Inferior parietal cortex (tissue), 1 donor: ENCODE measurements around the gene CORO7.
"Not testable (repeated sequence)": the region's sequence is repeated elsewhere in the genome, so short reads cannot be mapped to it uniquely, and the experiment has no call there.

Experiments used
- DNase-seq: peaks from one replicate; pipeline ENCODE4 v3.0.0-alpha.2; 2016; ENCODE audit errors: extremely low spot score

Gene CORO7

GRCh38 chr16:4338125-4338582 is 78.2 kb downstream of the CORO7 start:
- DNase-seq: no peak

GRCh38 chr16:4337540-4338088 is 78.8 kb downstream of the CORO7 start:
- no peak for DNase-seq

DNA sequence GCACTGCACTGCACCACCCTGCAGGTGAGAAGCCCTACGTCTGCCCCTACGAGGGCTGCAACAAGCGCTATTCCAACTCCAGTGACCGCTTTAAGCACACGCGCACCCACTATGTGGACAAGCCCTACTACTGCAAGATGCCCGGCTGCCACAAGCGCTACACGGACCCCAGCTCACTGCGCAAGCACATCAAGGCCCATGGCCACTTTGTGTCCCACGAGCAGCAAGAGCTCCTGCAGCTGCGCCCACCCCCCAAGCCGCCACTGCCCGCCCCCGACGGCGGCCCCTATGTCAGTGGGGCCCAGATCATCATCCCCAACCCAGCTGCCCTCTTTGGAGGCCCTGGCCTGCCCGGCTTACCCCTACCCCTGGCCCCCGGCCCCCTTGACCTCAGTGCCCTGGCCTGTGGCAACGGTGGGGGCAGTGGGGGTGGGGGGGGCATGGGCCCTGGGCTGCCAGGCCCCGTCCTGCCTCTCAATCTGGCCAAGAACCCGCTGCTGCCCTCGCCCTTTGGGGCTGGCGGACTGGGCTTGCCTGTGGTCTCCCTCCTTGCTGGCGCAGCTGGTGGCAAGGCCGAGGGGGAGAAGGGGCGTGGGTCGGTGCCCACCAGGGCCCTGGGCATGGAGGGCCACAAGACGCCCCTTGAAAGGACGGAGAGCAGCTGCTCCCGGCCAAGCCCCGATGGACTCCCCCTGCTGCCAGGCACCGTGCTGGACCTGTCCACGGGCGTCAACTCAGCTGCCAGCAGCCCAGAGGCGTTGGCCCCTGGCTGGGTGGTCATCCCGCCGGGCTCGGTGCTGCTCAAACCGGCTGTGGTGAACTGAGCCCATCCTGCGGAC is 79.5 kb downstream of the CORO7 start:
- no peak for DNase-seq

DNA sequence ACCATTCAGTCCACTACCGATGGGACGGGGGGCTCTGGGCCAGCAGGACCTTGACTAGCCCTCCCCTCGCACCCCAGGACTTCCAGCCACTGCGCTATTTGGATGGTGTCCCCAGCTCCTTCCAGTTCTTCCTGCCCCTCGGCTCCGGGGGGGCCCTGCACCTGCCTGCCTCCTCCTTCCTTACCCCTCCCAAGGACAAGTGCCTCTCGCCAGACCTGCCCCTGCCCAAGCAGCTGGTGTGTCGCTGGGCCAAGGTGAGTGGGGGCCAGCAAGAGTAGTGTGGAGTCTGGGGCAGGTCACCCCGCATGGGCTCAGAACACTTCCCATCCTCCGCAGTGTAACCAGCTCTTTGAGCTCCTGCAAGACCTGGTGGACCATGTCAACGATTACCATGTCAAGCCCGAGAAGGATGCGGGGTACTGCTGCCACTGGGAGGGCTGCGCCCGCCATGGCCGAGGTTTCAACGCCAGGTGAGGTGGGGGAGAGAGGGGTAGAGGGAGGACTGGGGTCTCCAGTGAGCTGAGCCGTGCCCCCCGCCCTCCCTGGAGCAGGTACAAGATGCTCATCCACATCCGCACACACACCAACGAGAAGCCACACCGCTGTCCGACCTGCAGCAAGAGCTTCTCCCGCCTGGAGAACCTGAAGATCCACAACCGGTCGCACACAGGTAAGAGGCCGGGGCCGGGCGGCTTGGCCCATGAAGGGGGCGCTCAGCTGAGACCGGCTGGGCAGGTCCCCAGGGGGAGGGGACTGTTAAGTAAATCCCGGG is 81.5 kb downstream of the CORO7 start:
- DNase-seq: no peak

GRCh38 chr16:4333714-4334113 is 82.7 kb downstream of the CORO7 start:
- DNase-seq: not testable (repeated sequence)

GRCh38 chr16:4333308-4333638 is 83.1 kb downstream of the CORO7 start:
- no peak for DNase-seq

DNA sequence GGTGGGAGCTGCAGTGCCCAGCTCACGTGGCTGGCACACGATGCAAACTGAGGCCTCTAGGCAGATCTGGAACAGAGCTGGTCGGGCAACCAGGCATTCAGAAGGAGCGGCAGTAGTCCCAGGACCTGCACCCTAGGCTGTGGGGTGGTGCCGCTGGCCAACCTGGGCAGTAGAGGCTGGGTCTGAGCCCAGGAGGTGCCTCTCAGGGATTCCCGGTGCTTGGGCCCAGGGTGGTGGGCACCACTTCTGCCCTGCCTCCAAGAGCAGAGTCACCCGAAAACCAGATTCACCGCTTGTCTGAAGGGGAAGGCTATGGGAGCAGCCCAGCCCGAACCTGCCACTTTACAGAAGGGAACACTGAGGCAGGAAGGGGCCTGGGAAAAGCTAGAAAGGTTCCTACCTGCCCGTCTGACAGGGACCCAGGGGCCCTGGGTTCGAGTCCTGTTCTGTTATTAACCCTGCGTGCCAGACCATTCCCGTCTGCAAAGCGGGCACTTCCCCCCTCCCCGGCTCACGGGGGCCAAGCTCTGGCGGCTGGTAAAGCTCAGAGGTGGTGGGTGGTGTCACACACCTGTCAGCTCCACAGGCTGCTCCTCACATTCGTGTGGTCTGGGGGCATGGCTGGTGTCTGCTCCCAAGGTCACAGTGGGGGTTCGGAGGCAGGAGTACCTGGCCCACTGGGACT is 83.6 kb downstream of the CORO7 start:
- DNase-seq: no peak

- no peak for DNase-seq
Measured at GRCh38 chr16:4332083-4332482, 84.3 kb downstream of the CORO7 start.

DNA sequence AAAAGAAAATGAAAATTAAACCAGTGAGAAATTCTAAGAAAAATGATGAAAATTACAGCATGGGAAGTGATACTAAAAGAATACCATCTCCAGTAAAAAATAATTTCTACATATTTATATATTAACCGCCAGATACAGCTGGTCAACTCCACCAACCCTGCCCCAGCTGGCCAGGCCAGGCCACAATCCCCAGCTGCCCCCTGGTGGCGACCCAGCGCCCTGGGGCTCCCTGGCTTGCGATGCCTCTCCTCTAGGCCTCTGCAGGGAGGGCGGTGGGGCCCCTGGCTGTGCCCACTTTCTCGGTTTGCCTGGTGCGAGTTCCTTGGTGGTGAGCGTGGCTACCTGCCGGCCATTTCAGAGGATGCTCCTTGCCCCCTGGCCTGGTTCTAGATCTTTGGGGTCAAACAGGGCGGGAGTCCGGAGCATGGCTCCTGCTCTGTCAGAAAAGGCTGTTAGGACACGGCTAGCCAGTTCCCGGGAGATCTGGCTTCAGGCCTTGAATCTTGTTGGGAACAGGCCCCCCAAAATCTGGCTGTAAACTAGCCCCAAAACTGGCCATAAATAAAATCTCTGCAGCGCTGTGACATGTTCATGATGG is 86.0 kb downstream of the CORO7 start:
- peak; percentile 66 for DNase-seq

DNA sequence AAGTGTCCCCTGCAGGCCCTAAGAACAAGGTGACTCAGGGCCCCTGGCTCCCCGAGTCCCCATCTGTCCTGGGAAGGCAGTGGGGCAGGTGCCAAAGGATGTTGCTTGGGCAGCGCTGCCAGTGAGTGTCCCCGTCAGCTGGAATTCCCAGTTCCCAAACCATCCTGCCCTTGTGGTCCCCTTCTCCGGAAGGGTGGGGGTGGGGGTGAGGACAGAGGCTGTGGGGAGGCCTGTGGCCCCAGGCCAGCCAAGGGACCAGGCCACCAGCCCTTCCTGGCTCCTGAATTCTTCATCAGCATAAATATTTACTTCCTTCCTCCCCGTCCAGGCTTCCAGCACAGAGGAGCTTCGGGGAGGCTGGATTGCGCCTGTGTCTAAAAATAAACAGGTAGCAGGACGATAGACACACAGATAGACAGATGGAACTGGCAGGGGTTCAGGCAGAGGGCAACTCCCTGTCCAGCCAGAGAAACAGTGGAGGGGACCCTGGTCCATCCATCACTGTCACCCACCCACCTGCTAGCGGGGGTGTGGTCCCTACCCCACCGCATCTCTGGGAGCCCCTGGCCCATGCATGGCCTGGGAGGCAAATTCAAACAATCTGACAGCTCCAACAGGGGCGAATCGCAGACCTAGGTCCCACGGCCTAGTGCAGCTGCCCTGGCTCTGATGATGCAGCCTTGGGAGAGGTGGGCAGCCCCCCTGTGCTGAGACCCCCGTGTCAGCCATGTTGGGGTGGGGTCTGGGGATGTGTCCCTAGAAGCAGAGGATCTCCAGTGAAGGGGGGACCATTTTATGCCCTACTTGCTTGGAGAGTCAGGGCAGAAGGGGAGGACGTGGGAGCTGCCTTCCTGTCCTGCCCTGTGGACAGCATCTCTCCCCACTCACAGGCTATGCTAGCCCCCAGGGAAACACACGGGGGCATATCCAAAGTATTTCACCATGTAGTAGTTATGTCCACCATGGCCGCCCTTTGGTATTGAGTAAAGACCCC is 87.3 kb downstream of the CORO7 start:
- no peak for DNase-seq

DNA sequence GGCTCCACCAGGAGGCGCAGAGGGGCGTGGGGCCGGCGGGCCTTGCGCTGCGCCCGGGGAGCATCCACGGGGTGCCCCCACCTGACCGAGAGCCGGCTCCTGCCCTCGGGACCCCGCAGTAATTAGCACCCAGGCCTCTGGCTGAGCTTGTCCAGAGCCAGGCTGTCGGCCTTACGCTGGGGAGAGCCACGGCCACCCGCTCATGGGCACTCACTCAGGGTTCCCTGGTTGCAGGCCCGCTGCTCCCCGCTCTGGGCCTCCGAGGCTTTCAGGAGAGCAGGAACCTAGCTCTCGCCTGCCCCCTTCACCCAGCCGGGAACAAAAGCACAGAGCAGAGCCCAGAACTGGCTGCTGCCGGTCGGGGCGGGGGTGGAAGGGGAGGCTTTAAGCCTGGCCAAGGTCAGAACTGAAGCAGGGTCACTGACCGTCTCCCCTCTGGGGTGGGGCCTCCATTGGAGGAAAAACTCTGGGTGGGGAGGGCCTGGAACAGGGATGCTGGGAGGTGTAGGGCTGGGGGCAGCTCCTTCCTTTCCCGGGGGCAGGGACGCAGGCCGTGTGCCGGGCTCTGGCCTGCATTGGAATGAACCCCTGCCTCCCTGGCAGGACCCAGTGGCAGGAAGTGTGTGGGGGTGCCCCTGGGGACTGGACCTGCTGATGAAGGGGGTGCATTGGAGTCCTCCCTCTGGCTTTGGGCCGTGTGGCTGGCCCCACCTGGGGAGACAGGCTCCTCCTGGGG is 88.2 kb downstream of the CORO7 start:
- peak; percentile 45 for DNase-seq

DNA sequence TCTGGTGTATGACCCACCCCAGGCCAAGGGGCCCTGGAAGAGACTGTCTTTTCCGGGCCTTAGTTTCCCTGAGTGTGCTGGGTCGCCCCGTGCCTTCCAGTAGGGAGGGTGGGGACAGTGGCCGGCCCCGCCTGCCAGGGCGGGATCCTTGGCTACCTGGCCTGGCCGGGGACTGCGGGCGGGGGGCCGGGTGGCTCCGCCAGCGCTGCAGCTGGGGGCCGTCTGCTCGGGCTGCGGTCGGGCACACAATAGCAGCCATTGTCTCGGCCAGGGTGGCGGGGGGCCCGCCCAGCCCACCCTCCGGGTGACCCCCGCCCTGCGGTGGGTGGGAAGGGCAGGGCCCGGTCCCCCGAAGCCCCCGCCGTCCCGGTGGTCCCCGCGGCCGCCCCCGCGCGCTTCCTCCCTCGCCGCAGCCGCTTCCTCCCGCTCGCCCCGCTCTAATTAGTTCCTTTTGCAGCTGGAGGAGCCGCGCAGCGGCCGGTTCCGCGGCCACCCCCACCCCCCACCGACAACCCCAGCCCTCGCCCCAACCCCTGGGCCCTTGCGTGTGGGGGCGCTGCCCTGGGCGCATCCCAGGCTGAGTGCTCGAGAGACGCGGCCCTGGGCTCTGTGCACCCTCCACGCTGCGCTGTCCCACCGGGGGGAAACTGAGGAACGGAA is 88.9 kb downstream of the CORO7 start:
- DNase-seq: no peak

DNA sequence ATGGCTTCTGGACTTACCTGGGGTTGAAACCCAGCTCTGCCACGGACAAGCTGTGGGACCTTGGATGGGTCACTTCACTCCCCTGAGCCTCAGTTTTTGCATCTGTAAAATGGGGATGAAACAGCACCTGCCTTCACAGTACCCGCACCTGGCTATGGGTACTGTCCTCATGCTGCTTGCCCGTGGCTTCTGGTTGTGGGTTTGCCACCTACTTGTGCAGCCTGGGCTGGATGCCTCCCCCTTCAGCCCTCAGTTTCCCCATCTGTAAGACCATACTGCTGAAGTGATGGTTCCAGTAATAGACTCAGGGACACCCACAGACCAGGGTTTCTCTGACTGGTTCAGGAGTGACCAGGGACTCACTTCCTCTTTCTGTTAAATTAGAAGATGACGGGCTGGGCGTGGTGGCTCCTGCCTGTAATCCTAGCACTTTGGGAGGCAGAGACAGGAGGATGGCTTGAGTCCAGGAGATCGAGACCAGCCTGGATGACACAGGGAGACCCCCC is 91.1 kb downstream of the CORO7 start:
- no peak for DNase-seq

GRCh38 chr16:4324492-4325252 is 91.7 kb downstream of the CORO7 start:
- DNase-seq: no peak

DNA sequence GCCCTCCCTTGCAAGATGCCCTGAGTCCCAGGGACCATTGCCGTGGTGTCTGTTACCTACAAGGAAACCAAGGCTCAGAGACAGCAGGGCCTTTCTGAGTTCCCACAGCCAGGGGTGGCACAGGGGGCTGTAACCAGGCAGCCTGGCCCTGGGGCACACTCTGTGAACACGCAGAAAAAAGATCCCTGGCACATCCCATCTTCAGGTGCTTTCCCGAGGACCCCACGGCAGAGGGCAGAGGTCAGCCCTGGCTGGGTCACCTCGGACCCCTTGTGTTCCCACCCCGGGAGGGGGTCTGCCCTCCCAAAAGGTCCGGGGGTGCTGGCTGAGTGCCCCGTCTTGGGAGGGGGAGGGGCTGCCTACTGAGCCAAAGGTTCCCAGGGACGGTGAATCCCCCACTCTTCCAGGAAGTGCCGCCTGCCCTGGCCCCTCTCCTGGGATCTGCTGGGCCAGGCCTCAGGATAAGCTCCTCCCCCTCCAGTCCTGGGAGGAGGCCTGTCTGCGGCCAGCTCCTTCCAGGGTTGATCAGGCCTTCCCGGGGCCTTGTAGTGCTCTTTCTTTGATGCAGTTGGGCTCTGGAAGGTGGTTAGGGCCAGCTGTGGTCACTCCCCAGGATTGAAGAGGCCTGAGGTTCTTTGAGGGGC is 92.4 kb downstream of the CORO7 start:
- no peak for DNase-seq

- no peak for DNase-seq
Measured at GRCh38 chr16:4323071-4323844, 93.1 kb downstream of the CORO7 start.
